Caco-2 (cell line): ENCODE results near the gene SORCS2. TPM values are rescaled to one million over a fixed set of nuclear protein-coding genes. Genes with fewer than 3 reads are reported as not detected.

Experiments used
- BruUV-seq: library from RNA; stranded (reverse); fragments of 400-500 nt; replicated peaks from 2 replicates; lab custom pipeline; 2021; lab: Mats Ljungman, UMichigan
- CTCF ChIA-PET: fragments of 300-600 bp; sonication (Branson Sonifier 250); formaldehyde crosslinking; loops from one replicate; lab custom pipeline; 2022; ENCODE audit warnings: antibody characterized with exemption; lab: Charles Lee
- POLR2A ChIA-PET: fragments of 300-600 bp; sonication (Branson Sonifier 250); formaldehyde crosslinking; loops from one replicate; lab custom pipeline; 2022; ENCODE audit warnings: antibody characterized with exemption; lab: Charles Lee
- DNase-seq, 2 experiments: peaks; one replicate each; pipeline versions ENCODE4 v3.0.0 to v3.0.0-alpha.2; 2020 to 2022
- H3K27me3 ChIP-seq: replicated peaks from 2 replicates; pipeline ENCODE4 v1.6.0; 2011; ENCODE audit warnings: low read length; ENCODE audit not compliant: control insufficient read depth, insufficient read depth
- H3K36me3 ChIP-seq: 2 replicates; pipeline ENCODE4 v1.5.1; 2011; ENCODE audit warnings: low read length; ENCODE audit not compliant: control insufficient read depth, insufficient read depth
- H3K4me1 ChIP-seq: fragments of 250-450 bp; sonication (Bioruptor Pico); 2 replicates; pipeline ENCODE4 v1.5.1; 2020; ENCODE audit warnings: mild to moderate bottlenecking
- H3K4me3 ChIP-seq: 2 replicates; pipeline ENCODE4 v1.5.1; 2011; ENCODE audit warnings: low read depth, mild to moderate bottlenecking, control low read depth, low read length
- H3K9me3 ChIP-seq: fragments of 250-450 bp; sonication (Bioruptor Pico); 2 replicates; pipeline ENCODE4 v1.5.1; 2020; ENCODE audit warnings: mild to moderate bottlenecking, moderate library complexity
- H3K27ac Mint-ChIP-seq: one replicate; pipeline ENCODE4 v1.8.0; 2022; ENCODE audit warnings: mixed read lengths; ENCODE audit not compliant: unreplicated experiment
- H3K27me3 Mint-ChIP-seq: one replicate; pipeline ENCODE4 v1.8.0; 2022; ENCODE audit warnings: mixed read lengths; ENCODE audit not compliant: insufficient read depth, unreplicated experiment
- H3K36me3 Mint-ChIP-seq: one replicate; pipeline ENCODE4 v1.8.0; 2022; ENCODE audit warnings: mild to moderate bottlenecking, mixed read lengths; ENCODE audit not compliant: insufficient read depth, unreplicated experiment
- H3K4me1 Mint-ChIP-seq: one replicate; pipeline ENCODE4 v1.8.0; 2022; ENCODE audit warnings: low read depth, mixed read lengths; ENCODE audit not compliant: unreplicated experiment
- H3K4me3 Mint-ChIP-seq: one replicate; pipeline ENCODE4 v1.8.0; 2022; ENCODE audit warnings: mild to moderate bottlenecking, moderate library complexity, mixed read lengths; ENCODE audit not compliant: unreplicated experiment
- H3K9me3 Mint-ChIP-seq: one replicate; pipeline ENCODE4 v1.8.0; 2022; ENCODE audit warnings: mixed read lengths; ENCODE audit not compliant: unreplicated experiment
- intact Hi-C: fragments of 100-400 bp; cut with micrococcal nuclease; formaldehyde crosslinking; loops from one replicate; pipeline ENCODE4 v1.10.0; 2022; ENCODE audit not compliant: unreplicated experiment
- total RNA-seq: library from RNA; stranded (reverse); gene quantifications from 2 replicates; pipeline ENCODE4 v1.2.3, GENCODE V29; 2022
- TF ChIP-seq, protein P1 (sequence below), 2 experiments: fragments of 200-600 bp in 1 of 2; IDR thresholded peaks; 1 replicate in 1 of 2; 2 replicates in 1 of 2; pipeline versions ENCODE4 v1.5.1 to v1.8.0; 2011 to 2022; ENCODE audit warnings: antibody characterized with exemption in 1 of 2, control low read depth in 1 of 2, inconsistent platforms in 1 of 2, low read depth in 1 of 2, low read length in 1 of 2, mild to moderate bottlenecking in 1 of 2, moderate library complexity in 1 of 2; ENCODE audit not compliant: insufficient read depth in 1 of 2, severe bottlenecking in 1 of 2, unreplicated experiment in 1 of 2

SORCS2 gene
- total RNA-seq, 1 experiment from 2014 or later, result 1.6 TPM

DNA sequence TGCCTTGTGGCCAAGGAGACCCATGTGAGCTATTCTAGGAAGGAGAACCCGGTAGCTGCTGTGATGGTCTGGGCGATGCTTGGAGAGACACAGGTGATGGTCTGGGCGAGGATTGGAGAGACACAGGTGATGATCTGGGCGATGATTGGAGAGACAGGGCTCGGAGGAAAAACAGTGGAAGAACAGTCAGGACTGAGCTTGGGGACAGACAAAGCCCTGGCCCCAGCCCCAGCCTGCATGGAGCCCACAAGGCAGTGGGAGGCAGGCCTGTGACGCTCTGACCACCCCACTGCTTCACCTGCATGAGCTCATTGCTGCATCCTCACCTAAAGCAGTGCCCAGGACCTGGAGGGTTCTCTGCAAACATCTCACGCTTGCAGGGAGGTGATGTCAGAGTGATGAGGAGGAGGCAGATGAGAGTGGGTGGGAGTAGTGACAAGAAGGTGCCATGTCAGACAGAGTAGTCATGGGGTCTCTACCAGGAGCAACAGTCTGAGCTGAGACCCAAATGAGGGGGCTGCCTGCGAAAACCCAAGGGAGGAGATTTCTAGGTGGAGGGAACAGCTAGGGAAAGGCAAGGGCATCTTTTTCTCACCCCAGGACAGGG lies 278.3 kb downstream of the SORCS2 start:
- POLR2A ChIA-PET, result no interaction called here
- TF ChIP-seq, protein P1, sequence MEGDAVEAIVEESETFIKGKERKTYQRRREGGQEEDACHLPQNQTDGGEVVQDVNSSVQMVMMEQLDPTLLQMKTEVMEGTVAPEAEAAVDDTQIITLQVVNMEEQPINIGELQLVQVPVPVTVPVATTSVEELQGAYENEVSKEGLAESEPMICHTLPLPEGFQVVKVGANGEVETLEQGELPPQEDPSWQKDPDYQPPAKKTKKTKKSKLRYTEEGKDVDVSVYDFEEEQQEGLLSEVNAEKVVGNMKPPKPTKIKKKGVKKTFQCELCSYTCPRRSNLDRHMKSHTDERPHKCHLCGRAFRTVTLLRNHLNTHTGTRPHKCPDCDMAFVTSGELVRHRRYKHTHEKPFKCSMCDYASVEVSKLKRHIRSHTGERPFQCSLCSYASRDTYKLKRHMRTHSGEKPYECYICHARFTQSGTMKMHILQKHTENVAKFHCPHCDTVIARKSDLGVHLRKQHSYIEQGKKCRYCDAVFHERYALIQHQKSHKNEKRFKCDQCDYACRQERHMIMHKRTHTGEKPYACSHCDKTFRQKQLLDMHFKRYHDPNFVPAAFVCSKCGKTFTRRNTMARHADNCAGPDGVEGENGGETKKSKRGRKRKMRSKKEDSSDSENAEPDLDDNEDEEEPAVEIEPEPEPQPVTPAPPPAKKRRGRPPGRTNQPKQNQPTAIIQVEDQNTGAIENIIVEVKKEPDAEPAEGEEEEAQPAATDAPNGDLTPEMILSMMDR (IDR thresholded peaks at IDR 0.05; ENCODE audit: insufficient read depth in 1 of 2, low read depth in 1 of 2, low read length in 1 of 2, severe bottlenecking in 1 of 2, unreplicated experiment in 1 of 2), result no peak
- no peak for DNase-seq
- no peaks in the 10 kb centered on the region for H3K4me1 ChIP-seq
- H3K36me3 ChIP-seq, result no peaks in the 10 kb centered on the region
- Mint-ChIP-seq H3K36me3 (no peaks in the 10 kb centered on the region), H3K9me3 (no peaks in the 10 kb centered on the region), H3K27me3 (peaks cover 3% of the 10 kb centered on the region), H3K4me3 (no peak overlapping the region), H3K4me1 (no peaks in the 10 kb centered on the region), H3K27ac (no peak overlapping the region)
- no TSS peak for BruUV-seq
- no peak overlapping the region for H3K4me3 ChIP-seq
- H3K27me3 ChIP-seq, result no peaks in the 10 kb centered on the region
- H3K9me3 ChIP-seq, result peaks cover 5% of the 10 kb centered on the region; the same call in 1 of the 2 replicates
- CTCF ChIA-PET, result interaction anchor here (0.9 kb wide), 1 partner anchor 10 kb away, joined by 3 read pairs; no protein-coding TSS in a partner anchor
- intact Hi-C loops, result no loop called here

DNA sequence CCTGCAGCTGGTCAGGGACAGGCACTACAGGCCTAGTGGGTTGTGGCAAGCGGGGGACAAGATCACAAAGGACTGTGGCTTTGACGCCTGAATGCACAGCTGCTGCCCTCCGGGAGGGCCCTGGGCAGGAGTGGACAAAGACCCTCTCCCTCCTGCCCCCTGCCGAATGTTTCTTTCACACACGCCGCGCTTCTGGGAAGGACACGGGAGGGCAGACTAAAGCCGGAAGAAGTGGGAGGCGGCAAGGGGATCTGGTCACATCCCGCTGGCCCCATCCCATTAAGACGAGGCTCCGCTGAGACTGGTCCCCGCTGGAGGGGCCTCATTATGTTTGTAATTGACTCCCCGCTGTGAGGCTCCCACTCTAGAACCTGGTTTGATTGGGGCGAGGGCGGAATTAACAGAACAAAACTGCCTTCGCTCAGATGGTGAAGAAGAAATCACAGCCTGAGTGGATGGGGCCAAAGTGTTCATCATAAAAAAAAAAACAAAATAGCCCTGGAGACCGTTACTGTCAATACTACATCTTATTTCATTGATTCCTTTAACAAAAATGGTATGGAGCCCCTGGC lies 280.2 kb downstream of the SORCS2 start:
- intact Hi-C loops, result no loop called here
- Mint-ChIP-seq H3K4me3 (no peak overlapping the region), H3K36me3 (no peaks in the 10 kb centered on the region), H3K27ac (no peak overlapping the region), H3K9me3 (no peaks in the 10 kb centered on the region), H3K4me1 (no peaks in the 10 kb centered on the region), H3K27me3 (peaks cover 3% of the 10 kb centered on the region)
- H3K27me3 ChIP-seq, result no peaks in the 10 kb centered on the region
- BruUV-seq, result no TSS peak
- H3K4me3 ChIP-seq, result no peak overlapping the region
- DNase-seq, result no peak
- TF ChIP-seq, protein P1 (IDR thresholded peaks at IDR 0.05; ENCODE audit: insufficient read depth in 1 of 2, low read depth in 1 of 2, low read length in 1 of 2, severe bottlenecking in 1 of 2, unreplicated experiment in 1 of 2), result no peak
- no peaks in the 10 kb centered on the region for H3K9me3 ChIP-seq
- H3K4me1 ChIP-seq, result no peaks in the 10 kb centered on the region
- CTCF ChIA-PET, result no interaction called here
- POLR2A ChIA-PET, result no interaction called here
- no peaks in the 10 kb centered on the region for H3K36me3 ChIP-seq

DNA sequence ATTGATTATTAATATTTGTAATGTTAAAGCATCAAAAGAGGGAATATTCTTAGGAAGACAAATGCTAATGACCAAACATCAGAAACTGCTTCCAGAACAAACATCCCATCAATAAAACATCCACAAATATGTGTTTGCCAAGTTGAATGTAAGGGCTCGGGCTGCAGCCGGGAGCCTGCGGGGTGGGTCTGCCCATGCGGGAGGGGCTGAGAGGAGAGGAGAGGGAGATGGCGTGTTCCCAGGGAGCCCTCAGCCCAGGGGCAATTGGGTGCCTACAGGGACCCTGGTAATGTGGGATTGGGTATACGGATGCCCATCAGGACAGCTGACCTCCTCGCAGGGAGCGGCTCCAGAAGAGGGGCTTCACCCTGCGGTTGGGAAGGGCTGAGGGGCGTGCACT lies 280.7 kb downstream of the SORCS2 start:
- no peaks in the 10 kb centered on the region for H3K9me3 ChIP-seq
- no peak for DNase-seq
- H3K9me3 Mint-ChIP-seq, result no peaks in the 10 kb centered on the region
- no peaks in the 10 kb centered on the region for H3K4me1 ChIP-seq
- ChIA-PET POLR2A (no interaction called here), CTCF (no interaction called here)
- no peaks in the 10 kb centered on the region for H3K36me3 ChIP-seq
- H3K27me3 Mint-ChIP-seq, result peaks cover 3% of the 10 kb centered on the region
- H3K4me3 ChIP-seq, result no peak overlapping the region
- intact Hi-C loops, result no loop called here
- no TSS peak for BruUV-seq
- H3K27me3 ChIP-seq, result no peaks in the 10 kb centered on the region
- TF ChIP-seq, protein P1 (IDR thresholded peaks at IDR 0.05; ENCODE audit: insufficient read depth in 1 of 2, low read depth in 1 of 2, low read length in 1 of 2, severe bottlenecking in 1 of 2, unreplicated experiment in 1 of 2), result no peak
- H3K27ac Mint-ChIP-seq, result no peak overlapping the region
- H3K36me3 Mint-ChIP-seq, result no peaks in the 10 kb centered on the region
- H3K4me3 Mint-ChIP-seq, result no peak overlapping the region
- no peaks in the 10 kb centered on the region for H3K4me1 Mint-ChIP-seq
